ENCODE results near the gene ALDOC.

The ALDOC gene

DNA sequence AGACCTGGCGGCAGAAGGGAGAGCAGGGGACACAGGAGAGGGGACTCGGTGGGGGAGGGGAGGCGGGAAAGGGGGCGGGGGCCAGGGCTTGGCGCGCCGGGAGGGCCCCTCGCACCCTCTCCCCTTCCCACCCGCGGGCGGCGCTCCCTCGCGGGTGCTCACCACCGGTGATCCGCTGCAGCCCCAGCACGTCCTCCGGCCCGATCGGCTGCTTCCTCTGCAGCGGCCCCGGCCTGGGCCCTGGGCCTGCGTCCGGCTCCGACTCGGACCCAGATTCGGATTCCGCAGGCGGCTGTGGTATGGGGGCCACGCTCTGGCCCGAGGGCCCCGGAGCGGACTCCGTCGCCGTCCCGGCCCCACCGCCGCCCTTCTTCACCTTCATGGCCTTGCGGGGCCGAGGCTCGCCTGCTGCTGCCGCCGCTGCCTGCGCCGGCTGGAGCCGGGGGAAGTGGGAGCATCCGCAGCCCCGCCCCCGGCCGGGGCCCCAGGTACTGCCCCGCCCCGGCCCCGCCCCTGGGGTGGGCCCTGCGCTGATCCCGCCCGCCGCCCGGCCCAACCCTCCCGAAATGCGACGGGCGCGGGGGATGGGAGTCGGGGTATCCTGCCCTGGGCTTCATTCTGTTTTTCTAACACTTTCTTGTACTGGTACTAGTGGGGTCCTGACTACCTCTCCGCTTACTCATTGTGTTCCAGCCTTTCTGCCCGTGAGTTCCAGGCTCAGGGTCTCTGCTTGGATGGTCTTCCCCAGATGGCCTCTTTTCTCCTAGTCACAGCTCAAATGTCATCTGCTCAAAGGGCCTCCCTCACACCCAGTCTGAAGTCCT lies 24.3 kb downstream of the ALDOC start, which contains the start of gene UNC119:
TSS of gene UNC119 (minus strand) at position 449 of the 824 bp plus-strand sequence. CDS start at position 382, 67 bp downstream.
- peak; percentile 99 for DNase-seq (ENCODE audit: low spot score)

DNA sequence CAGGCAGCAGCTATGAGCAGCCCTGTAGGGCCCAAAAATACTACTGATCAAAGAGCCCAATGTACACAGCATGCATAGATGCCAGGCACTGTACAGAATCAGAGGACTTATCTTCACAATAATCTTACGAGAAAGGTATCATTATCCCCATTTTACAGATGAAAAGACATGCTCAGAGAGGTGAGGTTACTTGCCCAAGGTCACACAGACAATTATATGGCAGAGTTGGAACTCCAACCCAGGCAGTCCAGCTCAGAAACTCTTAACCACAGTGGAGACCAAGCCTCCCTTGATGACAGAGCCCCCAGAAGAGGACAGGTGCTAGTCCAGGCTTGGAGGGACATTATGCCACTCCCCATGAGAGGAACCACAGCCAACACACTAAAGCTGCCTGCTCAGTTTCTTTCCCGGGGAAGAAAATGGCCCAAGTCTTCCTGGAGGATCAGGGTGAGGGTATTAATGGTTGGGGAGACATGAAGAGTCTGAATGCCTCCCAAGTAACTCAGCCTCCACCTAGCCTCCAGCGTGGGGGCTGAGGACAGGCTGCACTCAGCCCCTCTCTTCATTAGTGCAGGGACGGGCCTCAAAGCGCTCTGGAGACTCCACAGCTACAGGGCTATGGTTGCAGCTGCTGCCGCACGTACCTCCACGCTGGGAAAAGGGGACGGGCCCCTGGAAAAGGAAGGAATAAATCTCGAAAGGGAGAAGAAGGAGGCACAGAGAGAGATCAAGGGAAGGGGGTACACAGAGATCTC lies 25.1 kb downstream of the ALDOC start:
- DNase-seq (ENCODE audit: low spot score), result no peak

DNA sequence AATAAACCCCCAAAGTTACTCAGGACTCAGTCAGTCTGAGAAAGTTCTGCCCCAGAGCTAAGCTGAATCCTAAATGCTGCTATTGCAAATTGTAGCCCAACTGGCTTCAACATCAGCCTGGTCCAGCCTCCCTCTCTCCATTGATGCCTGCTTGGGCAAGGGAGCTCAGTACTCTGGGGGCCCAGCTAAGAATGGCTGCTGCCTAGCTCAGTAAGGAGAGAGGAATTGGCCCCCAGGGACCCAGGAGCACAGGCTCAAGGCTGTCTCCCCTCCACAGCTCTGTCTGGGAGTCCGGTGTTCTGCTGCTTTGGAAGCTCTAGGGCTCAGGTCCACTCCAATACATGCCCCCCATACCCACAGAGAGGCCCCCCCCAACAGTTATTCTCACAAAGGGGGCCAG lies 25.8 kb downstream of the ALDOC start:
- DNase-seq (ENCODE audit: low spot score), result no peak

DNA sequence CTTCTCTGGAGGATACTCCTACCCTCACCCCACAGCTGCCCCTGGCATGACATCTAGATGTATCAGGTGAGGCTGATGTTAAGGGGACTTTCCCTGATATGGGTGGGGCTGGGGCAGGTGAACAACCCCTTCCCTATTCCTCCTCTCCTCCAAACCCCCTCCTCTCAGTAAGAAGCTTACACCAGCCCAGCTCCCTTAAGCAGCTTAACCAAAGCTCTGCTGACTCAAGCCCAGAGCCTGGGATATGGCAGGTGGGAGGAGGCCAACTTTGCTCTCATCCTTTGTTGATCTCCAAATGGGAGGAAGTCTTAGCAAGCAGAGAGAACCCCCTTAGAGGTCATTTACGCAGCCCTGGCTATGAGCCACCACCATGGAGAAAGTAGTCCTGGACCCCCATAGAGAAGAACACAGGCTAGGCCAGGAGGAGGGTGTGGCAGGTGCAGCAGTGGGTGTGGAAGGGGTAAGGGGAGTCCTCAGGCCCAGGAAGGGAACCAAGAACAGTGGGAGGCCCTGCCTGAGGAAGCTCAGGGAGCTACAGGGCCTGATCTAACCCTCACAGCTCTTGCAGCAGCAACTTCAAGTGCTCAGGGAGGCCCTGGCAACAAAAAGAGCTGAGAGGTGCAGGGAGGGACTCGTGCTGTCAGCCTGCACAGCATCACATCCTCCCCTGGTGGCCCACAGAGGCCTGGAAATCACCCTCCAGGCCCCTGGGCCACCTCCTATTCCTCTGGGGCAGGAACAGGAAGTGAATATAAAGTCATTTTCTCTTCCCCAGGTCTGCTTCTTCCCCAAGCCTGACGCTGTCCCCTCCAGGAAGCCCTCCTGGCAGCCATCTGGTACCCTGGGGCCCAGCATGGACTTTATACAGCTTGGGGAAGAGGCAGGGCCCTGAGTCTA lies 27.2 kb downstream of the ALDOC start:
- DNase-seq (ENCODE audit: low spot score), result peak; percentile 90

DNA sequence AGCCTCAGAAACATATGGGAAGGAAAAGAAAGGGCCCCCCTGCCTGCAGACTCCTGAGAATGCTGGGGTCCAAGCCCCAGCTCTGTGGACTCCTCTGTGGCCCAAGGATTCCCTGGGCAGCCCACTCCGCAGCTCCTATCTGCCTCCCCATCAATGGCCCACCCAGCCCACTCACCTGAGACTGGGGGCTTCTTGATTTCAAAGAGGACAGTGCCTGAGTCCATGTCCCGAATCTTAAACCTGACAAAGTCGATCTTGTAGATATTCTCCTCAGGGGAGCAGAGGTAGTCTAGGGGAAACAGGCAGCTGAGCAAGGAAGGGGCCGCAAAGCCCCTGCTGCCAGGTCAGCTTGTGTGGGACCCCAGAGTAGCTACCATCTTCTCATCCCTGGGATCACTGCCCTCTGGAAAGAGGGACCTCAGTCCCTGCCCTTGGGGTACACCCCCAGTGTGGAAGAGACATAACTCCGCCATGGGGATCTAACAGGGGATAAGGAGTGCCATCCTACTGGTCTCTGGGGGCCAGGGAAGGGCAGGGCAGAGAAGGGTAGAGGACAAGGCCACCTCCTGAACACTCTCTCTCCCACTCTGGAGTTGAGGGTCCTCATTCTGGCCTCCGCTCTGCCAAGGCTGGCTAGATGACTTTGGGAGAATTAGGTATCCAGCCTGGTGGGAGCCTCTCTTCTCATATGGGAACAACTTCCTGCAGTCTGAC lies 28.1 kb downstream of the ALDOC start:
- DNase-seq (ENCODE audit: low spot score), result no peak

DNA sequence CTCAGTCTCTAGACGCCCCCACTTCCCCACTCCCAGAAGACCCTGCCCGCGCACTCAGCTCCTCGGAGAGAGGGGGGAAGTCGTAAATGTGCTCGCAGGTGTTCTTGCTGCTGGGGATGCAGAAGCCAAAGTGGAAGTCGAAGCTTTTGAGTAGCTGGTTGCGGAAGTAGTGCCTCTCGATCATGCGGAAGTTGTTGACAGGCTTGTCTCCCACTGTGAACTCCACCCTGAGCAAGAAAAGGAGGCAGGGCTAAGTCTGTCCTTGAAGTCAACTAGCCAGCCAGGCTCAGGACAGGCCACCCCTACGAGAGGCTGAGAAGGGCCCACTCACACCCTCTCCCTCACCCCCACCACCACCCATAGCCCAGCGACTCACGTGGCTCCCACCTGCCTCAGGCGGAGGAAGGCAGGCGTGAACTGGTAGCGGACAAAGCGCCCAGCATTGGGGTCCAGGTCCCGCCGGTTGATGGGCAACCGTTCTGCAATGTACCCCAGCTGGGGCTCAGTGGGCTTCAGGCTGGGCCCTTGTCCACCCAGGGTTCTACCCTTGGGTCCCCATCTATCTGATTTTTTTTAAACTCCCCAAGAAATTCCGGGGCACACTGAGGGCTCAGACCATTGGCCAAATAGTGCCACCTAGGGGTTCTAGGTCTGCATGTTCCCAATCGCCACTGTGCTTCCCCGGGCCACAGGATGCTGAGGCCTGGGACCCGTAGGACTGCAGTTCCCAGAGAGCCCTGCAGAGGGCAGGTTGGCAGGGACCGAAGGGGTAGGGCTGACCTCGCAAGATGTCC lies 28.9 kb downstream of the ALDOC start:
- DNase-seq (ENCODE audit: low spot score), result peak; percentile 89

DNA sequence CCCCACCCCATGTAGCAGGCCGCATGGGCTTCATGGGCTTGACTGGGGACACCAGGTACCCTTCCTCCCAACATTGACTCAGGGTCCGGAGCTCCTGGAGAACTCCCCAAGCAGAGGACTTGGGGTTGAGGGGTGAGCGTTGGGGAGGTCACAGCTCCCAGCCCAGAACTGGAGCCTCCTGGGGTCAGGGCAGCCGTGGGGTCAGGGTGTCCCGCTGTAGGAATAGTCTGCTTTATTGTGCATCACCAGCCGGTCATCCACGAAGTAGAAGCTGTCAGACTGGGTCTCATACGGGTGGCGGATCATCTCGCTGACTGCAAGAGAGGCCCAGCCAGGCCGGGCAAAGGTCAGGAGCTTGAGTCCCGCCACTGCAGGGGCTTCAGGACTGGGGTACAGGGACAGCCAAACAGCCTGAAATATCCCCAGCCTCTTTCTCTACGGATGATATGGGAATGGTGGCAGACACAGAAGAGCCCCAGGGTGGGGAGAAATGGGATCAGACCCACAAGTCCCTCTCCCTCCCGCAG lies 29.5 kb downstream of the ALDOC start:
- no peak for DNase-seq (ENCODE audit: low spot score)

DNA sequence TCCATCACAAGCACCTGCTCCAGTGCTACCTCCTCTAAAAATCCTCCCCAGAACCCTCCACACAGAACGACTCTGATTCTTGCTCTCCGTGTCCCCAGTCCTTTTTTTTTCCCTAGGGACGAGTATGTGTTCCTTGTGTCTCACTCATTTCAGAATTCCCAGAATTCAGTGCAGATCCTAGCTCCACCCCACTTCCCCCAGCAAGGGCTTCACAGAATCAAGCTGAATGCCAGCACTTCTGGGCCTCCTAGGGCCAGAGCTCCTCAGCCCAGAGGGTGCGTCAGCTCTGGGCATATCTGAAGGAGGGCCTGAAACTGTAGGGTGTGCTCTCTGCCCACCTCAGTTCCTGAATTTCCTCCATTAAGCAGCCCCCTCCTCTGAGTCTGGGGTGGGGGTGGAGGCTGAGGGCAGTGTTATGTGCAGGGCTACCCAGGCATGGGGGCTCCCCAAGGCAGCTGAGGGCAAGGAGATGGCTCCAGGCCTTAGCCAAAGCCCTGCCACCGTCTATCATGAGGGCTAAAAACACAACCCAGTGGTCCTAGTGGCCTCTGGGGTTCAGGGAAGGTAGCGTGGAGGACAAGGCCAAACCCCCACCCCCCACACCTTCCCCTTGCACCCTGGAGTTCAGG lies 30.8 kb downstream of the ALDOC start:
- no peak for DNase-seq (ENCODE audit: low spot score)

DNA sequence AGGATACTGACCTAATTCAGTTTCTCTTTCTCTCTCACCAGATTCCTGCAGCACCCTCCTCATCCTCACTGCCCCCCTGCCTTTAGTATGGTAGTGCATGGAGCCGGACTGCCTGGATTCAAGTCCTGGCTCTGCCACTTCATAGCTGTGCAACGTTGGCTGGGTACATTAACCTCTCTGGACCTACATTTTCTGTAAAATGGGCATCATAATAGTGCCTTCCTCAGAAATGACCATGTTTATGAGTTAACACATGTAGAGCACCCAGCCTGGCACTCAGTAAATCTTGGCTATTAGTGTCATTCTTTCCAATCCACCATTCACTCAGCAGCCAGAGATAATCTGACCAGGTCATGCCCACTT lies 31.6 kb downstream of the ALDOC start:
- DNase-seq (ENCODE audit: low spot score), result no peak

DNA sequence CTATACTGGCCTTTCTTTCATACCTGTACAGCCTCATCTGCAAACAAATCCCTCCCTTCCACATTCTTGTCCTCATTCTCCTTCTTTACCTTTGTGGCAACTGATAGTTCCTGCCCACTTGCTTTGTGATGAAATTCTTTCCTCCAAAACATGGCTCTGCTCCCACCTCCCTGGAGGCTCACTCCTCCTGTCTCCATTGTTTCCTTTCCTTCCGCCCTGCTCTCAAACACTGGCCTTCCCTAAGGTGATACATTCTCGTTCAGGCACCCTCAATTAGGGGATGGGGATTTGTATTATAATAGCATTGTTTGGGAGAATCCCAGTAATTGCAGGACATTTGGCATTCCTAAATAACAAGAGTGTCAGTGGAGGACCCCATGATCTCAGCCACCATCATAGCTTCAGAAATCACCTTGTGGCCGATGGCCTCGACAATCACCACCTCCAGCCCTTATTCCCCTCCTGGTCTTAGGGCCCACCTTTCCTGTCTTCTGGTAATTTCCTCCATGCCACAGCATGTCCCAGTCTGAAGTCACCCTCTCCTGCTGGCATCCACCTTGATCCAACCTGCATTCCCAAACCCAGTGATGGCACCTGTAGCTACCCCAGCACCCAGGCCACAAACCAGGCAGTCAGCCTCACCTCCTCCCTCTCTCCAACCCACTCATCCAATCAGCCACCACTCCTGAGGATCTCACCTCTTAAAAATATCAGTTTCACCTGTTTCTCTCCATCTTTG lies 32.1 kb downstream of the ALDOC start:
- DNase-seq (ENCODE audit: low spot score), result no peak

DNA sequence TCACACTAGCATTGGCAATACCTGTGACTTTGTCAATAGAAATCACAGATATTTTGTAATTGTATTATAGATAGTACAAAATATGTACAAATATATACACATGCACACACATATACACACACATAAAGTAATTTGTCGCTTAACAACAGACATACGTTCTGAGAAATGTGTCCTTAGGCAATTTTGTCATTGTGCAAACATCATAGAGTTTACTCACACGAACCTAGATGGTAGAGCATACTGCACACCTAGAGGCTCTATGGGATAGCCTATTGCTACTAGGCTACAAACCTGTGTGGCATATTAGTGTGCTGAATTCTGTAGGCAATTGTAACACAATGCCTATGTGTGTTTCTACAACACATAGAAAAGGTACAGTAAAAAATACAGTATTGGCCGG lies 35.3 kb downstream of the ALDOC start:
- no peak for DNase-seq (ENCODE audit: low spot score)

DNA sequence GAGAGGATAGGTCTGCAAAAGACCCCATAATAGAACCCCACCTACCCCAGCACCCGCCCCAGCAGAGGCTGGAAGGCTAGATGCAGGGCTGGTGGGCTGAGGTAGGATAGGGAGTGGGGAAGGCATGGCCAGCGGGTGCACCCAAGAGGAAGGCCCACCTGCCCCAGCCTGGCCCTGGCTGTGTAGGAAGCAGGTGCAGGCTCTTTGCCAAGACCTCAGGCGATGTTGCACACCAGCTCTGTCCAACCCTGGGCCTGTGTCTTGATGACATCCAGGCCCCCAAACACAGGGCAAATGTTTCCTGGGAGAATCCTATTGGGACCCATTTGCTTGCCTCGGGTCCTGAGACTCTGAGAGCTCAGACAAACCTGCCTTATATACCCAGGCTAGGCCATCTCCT lies 36.5 kb downstream of the ALDOC start:
- no peak for DNase-seq (ENCODE audit: low spot score)

DNA sequence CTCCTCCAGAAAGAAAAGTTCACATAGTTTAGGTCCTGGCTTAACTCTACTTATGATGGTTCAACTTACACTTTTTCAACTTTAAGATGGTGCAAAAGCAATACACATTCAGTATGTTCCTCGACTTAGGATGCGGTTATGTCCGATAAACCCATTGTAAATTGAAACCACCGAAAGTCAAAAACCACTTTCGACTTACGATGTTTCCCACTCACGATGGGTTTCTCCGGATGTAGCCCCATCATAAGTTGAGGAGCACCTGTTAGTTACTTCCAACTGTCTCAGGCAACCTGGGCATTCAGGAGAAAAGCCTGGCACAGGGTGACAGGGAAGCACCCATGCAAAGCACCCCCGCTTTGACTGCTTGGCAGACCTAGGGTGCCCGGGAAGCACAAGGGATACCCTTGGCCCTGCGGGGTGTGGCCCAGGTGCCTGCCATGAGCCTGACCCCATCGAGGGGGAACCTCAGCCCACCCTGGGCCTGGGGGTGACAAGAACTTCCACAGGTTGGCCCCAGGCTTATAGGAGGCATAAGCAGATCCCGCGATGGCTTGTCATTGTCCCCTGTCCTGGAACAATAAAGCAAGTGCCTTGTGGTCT lies 38.3 kb downstream of the ALDOC start:
- DNase-seq (ENCODE audit: low spot score), result no peak

DNA sequence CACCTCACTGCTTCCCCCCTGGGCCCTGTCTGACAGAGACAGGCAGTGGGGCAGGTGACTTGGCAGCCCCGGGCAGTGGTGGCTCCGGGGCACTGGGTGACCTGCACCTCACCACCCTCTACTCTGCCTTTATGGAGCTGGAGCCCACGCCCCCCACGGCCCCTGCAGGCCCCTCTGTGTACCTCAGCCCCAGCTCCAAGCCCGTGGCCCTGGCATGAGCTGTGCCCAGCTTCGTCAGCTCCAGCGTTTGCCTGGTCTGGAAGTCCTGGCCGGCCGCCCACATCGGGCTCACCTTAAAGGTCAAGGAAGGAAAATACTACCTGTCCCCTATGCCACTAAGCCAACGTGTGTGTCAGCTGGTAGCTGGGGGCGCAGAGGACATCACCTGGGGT lies 39.5 kb downstream of the ALDOC start:
- DNase-seq (ENCODE audit: low spot score), result no peak

DNA sequence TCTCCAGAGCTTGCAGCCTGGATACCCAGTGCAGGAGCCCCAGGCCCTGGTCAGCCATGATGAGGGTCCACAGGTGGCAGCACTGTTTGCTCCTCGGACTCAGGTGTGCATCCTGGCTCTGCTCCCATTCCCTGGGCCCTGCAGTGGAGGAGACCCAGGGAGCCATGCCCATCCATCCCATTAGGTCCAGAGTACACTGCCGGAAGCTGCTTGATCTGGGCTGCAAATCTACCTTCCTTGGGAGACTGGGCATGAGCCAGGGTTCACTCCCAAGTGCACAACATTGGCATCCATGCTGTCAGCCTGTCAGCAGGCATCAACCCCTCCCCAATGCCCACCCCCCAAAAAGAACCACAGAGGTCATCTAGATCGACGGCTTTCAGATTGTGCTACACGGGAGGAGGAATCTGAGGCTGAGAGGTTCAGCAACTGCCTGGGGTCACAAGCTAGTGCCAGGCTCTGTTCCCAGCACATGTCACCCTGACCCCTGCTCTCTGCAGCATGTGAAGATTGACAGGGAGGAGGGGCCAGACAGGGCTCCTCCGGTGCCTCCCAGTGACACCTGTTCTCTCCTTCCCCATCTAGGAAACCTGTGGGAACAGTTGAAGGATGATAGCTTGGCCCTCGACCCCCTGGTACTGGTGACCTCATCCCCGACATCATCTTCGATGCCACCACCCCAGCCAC lies 40.0 kb downstream of the ALDOC start:
- DNase-seq (ENCODE audit: low spot score), result no peak

DNA sequence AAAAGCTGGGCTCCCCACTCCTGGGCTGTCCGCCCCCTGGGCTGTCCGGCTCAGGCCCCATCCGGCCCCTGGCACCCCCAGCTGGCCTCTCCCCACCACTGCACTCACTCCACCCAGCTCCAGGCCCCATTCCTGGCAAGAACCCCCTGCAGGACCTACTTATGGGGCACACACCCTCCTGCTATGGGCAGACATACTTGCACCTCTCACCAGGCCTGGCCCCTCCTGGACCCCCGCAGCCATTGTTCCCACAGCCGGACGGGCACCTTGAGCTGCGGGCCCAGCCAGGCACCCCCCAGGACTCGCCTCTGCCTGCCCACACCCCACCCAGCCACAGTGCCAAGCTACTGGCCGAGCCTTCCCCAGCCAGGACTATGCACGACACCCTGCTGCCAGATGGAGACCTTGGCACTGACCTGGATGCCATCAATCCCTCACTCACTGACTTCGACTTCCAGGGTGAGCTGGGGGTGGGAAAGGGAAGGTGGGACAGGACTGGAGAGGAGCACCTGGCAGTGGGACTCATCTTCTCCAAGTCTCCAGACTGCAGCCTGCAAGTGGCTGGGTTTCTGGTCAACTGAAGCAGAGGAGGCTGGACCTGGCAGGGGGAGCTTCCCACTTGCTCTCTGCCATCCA lies 41.8 kb downstream of the ALDOC start:
- DNase-seq (ENCODE audit: low spot score), result no peak

DNA sequence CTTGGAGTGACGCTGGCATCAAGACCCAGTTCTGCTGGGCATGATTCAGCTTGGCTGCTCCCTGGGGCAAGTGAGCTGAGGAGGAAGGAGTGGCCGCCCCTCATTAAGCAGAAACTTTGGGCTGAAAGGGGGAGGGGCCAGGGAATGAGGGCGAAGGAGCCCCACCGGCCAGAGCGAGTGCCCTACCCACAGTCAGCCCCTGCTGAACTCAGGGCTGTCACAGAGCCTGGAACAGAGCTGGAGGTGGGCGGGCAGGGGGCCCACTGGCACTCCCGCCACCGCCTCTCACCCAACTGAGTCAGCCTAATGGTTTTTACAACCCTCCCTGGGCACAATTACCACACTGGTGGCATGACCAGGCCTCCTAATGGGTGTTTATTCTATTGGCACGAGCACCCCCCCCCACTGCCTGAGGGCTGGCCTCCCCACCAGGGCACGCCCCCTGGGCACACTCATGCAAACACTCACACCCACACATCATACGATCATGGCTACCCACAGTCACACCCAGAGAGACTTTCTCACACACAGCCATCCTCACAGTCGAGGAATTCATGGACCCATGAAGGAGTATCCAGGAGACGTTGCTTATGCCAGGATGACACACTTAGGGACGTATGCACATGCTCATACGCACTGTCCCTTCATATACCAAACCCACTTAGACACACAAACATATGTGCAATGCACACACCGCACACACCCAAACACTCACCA lies 43.4 kb downstream of the ALDOC start:
- DNase-seq (ENCODE audit: low spot score), result no peak

Measured in D341Med (cell line).